GM23248 (cell line): ENCODE measurements around the gene ABCC10.

Experiments used
- EZH2 ChIP-seq: fragments of 200-600 bp; sonication (generic); IDR thresholded peaks from 2 replicates; pipeline ENCODE4 v1.6.1; 2018; ENCODE audit warnings: antibody characterized with exemption, mild to moderate bottlenecking; ENCODE audit not compliant: insufficient read depth, poor library complexity, severe bottlenecking
- EZH2phosphoT487 ChIP-seq: fragments of 200-600 bp; sonication (generic); IDR thresholded peaks from 2 replicates; pipeline ENCODE4 v1.6.1; 2018; ENCODE audit warnings: antibody characterized with exemption, moderate library complexity, mild to moderate bottlenecking, low read depth; ENCODE audit not compliant: insufficient read depth

DNA sequence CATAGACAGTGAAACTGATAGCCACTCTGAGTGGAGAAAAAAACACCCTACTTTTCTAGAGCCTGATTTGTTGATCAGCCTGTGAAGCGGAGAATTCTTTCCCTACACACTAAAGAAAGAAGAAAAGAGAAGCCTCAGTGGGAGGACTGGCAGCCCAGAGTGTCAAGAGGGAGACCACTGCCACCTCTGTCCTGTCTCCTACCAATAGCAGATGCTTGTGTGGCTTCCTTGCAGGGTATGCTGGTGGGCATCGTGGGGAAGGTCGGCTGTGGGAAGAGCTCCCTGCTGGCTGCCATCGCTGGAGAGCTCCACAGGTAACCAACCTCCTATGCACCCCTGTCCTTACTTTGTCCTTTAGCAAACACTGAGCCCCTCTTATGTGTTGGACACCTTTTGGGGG, 10.4 kb downstream of the ABCC10 start:
- TF ChIP-seq EZH2 = no peak
- TF ChIP-seq EZH2phosphoT487 = no peak
